Right renal cortex interstitium (tissue), 3 donors: Measurements from ENCODE around the gene YAE1. TPM values are rescaled to one million over a fixed set of nuclear protein-coding genes. Genes with fewer than 3 reads are reported as not detected.

ENCODE experiments used
- DNase-seq, 3 donors: peaks; one replicate each; pipeline ENCODE4 v3.0.0-alpha.2; 2013; ENCODE audit warnings: low read depth in 3 of 3, low spot score in 2 of 3
- polyA plus RNA-seq, 3 donors: library from polyadenylated mRNA; unstranded; fragments of 120-200 nt; gene quantifications; one replicate each; pipeline ENCODE4 v1.2.1, GENCODE V29; 2013; ENCODE audit not compliant: insufficient read length in 3 of 3

Gene YAE1
- polyA plus RNA-seq, 3 donors = 38.4 to 46.4 (median 45.5) TPM

DNA sequence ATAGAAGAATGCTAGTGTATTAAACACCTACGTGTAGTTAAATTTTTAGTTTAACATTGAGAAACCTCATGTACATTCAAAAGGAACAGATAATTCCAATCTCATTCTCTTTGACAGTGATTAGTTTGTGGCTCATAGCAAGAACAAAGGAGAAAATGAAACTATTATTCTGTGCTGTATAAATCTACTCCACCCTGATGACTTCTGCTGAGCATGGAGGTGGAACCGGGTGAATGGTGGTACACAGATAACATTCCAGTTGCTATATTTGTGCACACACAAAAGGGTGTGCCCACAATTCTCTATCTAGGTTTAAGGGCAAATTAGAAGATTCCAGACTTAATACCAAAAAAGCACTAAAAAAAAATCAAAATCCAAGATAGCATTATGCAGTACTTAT, 40.1 kb downstream of the YAE1 start:
- no peak for DNase-seq

DNA sequence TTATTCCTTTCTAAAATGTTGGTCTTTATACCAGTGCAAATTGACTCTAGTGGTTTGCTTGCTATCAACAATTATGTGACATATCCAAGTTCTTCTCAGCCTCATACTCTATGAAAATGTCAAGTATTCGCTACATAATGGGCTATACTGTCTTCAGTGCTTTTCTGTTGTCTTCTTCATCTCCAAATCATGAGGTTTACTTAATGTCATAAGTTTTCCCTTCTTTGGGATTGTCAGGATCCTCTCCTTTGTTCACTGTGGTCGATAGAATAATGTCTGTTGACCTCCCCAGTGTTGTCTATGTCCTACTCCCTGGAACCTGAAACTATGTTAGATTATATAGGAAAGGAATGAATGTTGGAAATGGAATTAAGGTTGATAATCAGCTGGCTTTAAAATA, 40.7 kb downstream of the YAE1 start:
- no peak for DNase-seq

DNA sequence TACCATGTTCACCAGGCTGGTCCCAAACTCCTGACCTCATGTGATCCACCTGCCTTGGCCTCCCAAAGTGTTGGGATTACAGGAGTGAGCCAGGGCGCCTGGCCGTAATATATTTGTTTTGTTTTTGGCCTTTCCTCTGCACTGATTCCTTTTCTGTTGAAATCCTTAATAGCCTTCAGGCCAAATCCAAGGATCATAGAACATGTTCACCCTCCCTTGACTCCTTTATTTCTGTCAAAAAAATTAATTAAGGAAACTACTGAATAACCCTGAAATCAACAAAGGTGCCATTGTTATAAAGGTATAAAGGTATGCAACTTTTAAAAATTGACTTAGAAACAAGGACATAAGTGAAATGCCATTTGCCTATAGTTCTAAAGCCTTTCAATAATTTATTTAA, 41.7 kb downstream of the YAE1 start:
- DNase-seq = no peak

DNA sequence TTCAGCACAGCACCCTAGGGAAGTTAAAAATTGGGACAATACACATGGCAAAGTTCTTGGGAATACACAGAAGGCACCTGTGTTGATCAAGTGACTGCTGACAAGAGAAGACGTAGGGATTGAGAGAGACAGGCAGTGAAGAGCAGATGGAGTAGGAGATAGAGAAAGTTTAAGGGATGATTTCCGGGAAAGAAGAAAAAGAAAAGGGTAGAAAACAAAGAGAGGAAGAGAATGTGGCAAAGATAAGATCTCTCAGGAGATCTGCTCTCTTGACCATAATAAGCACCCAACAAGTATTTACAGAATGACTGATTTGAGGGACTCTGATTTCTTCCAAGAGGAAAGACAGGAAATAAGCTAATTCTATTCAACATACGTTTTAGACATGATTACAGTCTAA, 42.1 kb downstream of the YAE1 start:
- no peak for DNase-seq

DNA sequence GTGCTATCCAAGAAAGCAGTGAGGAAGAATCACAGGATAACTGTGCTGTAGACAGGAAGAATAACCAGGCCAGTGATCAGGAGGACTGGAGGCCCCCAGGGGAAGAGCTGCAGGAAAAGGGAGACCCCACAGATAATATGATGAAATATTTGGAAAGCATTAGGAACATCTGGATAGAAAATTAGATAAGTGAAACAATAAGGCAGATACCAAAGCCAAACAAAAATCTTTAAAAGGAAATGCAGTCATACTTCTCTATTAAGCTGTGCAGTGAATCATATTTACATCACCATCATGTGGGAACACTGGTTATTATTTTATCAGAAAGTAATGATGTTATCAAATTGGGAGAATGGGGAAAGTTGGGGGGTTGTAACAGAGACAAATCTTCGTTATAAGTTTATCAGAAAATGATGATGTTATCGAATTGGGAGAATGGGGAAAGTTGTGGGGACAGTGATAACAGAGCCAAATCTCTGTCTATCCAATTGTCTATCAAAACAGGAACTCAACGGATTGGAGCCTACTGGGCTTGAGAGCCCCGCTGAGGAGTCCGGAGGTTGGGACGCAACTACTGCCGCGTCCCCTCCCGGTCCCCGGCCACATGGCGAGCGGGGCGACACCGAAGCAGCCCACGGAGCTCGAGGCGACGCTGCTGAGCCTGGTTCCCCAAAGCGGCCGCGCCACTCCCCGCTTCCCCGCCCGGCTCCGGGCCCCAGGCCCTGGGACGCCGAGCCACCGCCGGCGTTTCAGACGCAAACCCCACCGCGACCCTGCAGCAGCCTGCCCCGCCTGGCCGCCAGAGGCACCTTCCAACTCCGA, 43.1 kb downstream of the YAE1 start:
- DNase-seq = no peak

DNA sequence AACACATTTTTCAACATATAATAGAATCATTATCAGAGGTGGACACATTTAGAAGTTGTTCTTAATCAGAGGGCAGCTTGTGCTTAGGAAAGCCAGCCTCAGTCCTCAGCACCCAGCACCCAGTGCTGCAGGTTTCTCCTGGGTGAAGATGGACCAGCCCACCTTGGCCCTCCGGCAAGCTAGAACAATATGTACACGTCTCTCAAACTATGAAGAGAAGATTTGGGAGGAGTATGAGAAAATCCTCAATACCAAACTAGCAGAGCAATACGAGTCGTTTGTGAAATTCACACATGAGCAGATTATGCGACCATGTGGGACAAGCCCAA, 43.7 kb downstream of the YAE1 start:
- DNase-seq = no peak

DNA sequence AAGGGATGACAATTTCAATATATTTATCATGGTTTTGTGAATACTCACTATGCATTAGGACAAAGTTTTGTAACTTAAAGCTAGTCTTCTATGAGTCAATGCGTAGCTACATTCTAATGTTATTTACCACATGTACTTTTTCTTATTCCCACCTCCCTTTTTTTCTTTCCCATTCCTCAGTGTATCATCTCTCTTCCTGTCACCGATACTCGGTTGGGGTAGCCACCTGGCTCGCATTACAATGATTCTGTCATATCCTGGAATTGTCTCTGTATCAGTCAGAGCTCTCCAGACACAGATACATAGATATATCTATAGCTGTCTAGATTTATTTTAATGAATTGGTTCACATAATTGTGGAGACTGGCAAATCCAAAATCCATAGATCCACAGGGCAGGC, 47.4 kb downstream of the YAE1 start:
- DNase-seq = no peak

DNA sequence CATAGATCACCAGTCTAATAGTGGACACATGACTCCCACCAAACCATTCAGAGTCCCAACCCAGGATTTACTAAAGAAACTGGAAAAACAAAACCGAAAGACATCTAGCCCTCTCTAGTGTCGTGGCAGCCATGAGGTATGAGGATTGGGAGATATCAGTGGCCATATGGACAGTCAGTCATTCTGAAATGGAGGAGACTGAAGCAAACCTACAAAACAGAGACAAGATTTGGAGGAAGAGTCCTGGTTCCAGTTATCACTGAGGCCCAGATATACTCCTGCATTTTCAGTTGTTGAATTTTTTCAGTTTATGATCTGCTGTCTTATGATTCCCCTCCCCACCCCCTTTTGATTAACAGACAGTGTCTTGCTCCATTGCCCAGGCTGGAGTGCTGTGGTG, 48.1 kb downstream of the YAE1 start:
- DNase-seq = no peak

DNA sequence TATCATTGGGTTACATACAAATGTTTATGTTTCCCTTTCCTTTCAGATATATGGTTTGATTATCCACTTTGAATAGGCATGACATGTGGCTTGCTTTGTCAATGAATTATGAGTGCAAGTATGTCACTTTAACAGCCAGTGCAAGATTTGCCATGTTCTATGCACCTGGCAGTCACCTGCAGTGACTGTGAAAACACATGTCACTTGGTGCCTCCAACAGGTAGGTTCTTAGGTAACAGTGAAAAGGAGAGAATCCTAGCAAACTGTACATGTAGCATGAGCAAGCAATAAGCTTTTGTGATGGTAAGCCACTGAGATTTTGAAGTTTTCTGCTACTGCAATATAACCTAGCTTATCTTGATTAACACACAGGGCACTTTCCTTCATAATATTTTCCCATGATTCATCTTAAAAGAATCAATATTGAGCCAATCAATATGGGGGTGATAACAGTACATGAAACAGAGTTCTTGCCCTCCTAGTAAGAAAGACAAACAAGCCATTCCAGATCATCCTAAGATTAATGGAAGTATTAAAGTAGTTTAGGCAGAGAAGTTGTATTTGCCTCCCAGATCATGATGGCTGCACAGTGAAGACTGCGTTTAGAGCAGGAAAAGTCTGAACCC, 49.3 kb downstream of the YAE1 start:
- DNase-seq = no peak

DNA sequence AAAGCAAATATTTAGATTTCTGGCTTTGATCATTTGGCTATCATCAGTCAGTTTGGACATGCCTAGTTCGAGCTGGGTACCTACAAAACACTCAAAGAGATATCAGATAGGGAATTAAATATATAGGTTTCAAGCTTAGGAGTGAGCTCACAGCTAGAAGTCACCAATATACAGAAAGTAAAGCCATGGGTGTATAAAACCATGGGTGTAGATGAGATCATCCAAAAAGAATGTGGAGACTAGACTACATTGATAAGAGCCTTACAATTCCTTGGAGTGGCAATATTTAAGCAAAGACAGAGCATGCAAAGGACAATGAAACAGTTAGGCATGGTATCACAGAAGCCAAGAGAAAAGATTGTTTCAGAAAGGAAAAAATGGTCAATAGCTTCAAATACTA, 49.9 kb downstream of the YAE1 start:
- no peak for DNase-seq

DNA sequence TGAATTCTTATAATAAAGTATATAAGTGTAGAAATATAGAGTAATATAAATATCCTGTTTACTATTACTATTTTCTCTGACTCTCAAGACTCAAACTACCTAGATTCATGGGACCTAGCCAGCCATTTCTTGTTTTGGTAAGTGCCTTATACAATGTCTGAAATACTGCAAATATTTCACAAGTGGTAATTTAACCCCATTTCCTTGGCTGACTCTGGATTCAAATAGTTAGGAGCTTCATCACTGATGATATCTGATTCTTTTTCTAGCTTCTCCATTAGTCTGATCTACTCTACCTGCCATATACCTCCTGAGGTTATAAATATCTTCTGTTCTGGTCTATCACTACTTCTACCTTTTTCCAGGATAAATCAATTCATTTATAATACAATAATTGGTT, 50.8 kb downstream of the YAE1 start:
- DNase-seq = no peak

DNA sequence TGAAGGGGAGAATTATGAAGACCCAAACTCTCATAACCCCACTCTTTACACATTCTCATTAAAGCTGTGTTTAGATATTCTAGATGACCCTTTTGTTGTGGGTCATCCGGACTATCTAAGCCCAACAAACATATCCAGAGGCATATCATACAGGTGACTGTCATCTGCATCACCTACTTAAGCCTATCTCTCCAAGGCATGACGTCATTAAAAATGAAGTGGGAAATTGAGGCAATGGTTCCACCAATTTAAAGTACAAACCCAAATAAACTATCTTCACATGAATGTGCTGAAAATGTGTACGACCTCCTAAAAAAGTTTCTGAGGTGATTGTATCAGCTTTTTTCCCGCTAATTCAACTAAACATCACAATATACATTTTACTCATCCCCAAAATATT, 52.7 kb downstream of the YAE1 start:
- no peak for DNase-seq

DNA sequence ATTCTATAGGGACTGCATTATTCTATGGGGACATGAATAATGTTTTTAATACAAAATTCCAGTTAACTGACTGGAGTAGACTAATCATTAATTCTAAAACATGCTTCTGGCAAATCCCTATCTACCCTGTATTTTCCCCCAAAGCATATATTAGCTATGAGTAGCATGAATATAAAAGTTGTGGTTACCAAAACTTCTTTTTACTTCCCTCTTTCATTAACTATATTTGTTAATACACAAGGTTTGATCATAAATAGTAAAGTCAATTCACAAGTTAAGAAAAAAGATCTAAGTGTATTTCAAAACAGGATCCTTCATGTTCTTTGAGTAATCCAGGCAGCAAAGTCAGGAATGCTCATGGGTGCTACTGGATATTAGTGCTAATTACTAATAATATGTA, 54.3 kb downstream of the YAE1 start:
- DNase-seq = no peak

DNA sequence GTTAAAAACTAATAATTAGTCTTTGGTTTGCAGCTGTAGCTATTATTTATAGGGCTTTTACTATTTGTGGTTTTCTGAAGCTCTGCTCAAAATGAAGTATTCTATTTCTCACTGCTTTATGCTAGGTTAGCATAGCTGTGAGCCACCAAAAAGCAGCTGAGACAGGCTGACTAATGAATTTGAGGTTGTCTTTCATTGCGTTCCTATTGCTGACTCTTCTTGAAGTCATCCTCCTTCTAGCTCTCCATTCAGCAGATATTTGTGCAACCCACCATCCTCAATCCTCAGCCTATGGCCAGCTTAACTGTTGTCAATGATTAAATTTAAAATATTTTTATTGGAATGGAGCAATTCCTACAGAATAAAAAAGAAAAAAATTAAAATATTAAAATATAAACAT, 55.1 kb downstream of the YAE1 start:
- DNase-seq = no peak

DNA sequence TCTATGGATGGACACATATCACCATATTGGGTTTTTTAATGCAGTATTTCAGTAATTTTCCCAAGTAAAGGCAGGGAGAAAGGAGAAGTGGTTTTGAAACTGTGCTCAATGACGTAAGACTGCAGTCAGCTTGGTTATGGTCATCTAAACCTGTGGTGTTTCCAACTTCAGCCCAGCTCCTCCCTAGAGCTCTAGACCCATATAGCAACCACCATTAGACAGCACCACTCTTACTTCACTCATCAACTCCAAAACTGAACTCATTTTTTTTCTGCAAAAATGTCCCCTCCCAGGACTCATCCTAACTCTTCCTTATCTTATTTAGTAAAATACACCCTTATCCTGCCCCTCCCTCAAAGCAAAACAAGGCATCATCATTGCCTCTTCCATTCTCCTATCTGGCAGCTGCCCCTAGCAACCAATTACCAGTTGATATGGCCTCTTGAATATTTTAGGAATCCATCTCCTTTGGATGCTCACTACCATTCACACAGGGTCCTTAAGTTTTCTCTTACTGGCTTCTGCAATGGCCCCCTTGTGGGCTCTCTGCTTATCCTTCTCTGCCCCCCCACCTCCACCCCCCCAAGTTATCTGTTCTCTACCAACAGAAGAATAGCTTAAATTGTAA, 55.7 kb downstream of the YAE1 start:
- DNase-seq = no peak

Other genes starting within 250 kb of the YAE1 start
- gene RALA, start 57.2 kb downstream of the YAE1 start, polyA plus RNA-seq = 10 to 100 TPM; 75.3 to 85.1 (median 75.9) TPM